ENCODE measurements around the gene ST8SIA6. TPM values are rescaled to one million over a fixed set of nuclear protein-coding genes. Genes with fewer than 3 reads are reported as not detected.

Gene ST8SIA6
- total RNA-seq, 1 experiment from 2014 or later: 1.3 TPM

GRCh38 chr10:17422931-17423330 is 31.5 kb downstream of the ST8SIA6 start:
- no TSS peak for BruUV-seq (replicated peaks)
- CTCF ChIA-PET: no interaction called here
- Histone ChIP-seq H3K27ac (ENCODE audit: low read depth, low read length) (no peak overlapping the region), H3K27me3 (ENCODE audit: insufficient read depth, low read length) (no peaks in the 10 kb centered on the region), H3K4me1 (ENCODE audit: control insufficient read depth in 1 of 2, insufficient read depth in 2 of 2, low read length in 2 of 2) (peaks cover 0 to 8% of the 10 kb centered on the region in 2 experiments; a peak in 1 of 4 replicates), H2AFZ (ENCODE audit: low read depth, low read length, poor library complexity, severe bottlenecking) (no peak overlapping the region), H3K79me2 (ENCODE audit: insufficient read depth, low read length) (no peaks in the 10 kb centered on the region), H3K9me2 (ENCODE audit: insufficient read depth) (no peaks in the 10 kb centered on the region), H3K9me3 (ENCODE audit: control insufficient read depth in 1 of 2, insufficient read depth in 1 of 2, low read depth in 1 of 2, low read length in 2 of 2) (no peaks in the 10 kb centered on the region), H3K4me2 (ENCODE audit: low read length) (no peak overlapping the region), H3K36me3 (ENCODE audit: control insufficient read depth in 1 of 2, insufficient read depth in 2 of 2, low read length in 2 of 2) (no peaks in the 10 kb centered on the region), H4K20me1 (ENCODE audit: insufficient read depth) (no peaks in the 10 kb centered on the region), H3K4me3 (replicated peaks in 1 of 2; ENCODE audit: low read depth in 1 of 2, low read length in 2 of 2) (no peak overlapping the region), H3K9ac (ENCODE audit: low read length) (no peak overlapping the region)
- ATAC-seq: no peak
- intact Hi-C loops (cut with micrococcal nuclease): no loop called here
- TF ChIP-seq SRF (IDR thresholded peaks at IDR 0.05; ENCODE audit: low read depth): no peak
- TF ChIP-seq POLR2A (IDR thresholded peaks at IDR 0.05; ENCODE audit: borderline replicate concordance, extremely low read depth, insufficient read depth, insufficient read length): no peak
- TF ChIP-seq ELF1 (IDR thresholded peaks at IDR 0.05; ENCODE audit: borderline replicate concordance, low read depth): no peak
- TF ChIP-seq ATF3 (IDR thresholded peaks at IDR 0.05): no peak
- no peak for TF ChIP-seq JUND (IDR thresholded peaks at IDR 0.05)
- no peak for TF ChIP-seq EZH2phosphoT487 (IDR thresholded peaks at IDR 0.05; ENCODE audit: borderline replicate concordance)
- no peak for TF ChIP-seq MAX (IDR thresholded peaks at IDR 0.05)
- TF ChIP-seq YY1 (IDR thresholded peaks at IDR 0.05; ENCODE audit: extremely low read depth, insufficient replicate concordance, low read depth, low read length): no peak
- TF ChIP-seq REST (IDR thresholded peaks at IDR 0.05; ENCODE audit: low read depth): no peak
- TF ChIP-seq ZNF274 (IDR thresholded peaks at IDR 0.05; ENCODE audit: low read depth, low read length): no peak
- TF ChIP-seq RAD21 (IDR thresholded peaks at IDR 0.05; ENCODE audit: low read depth): no peak
- TF ChIP-seq POLR2AphosphoS5 (IDR thresholded peaks at IDR 0.05; ENCODE audit: low read depth, low read length): no peak
- TF ChIP-seq SIN3A (IDR thresholded peaks at IDR 0.05; ENCODE audit: low read depth): no peak
- no peak for TF ChIP-seq FOSL1 (IDR thresholded peaks at IDR 0.05; ENCODE audit: low read depth)
- RAD21 ChIA-PET (ENCODE audit: low non-redundant PET in 1 of 2, low total read pairs in 2 of 2, uncharacterized antibody in 2 of 2, unreplicated experiment in 2 of 2): no interaction called here
- no peak for DNase-seq (ENCODE audit: low read depth, low spot score)
- POLR2A ChIA-PET: no interaction called here

All from HCT116 (cell line).